GM21717 (cell line): Measurements from ENCODE around the gene MACROD2.
"Not testable (repeated sequence)": the region's sequence is repeated elsewhere in the genome, so short reads cannot be mapped to it uniquely, and the experiment has no call there.

ENCODE experiments used
- ATAC-seq: cut with Tn5 transposase; IDR thresholded peaks from one replicate; pipeline ENCODE4 v1.9.1; 2021; ENCODE audit warnings: mild to moderate bottlenecking, moderate library complexity; ENCODE audit not compliant: unreplicated experiment

The MACROD2 gene

DNA sequence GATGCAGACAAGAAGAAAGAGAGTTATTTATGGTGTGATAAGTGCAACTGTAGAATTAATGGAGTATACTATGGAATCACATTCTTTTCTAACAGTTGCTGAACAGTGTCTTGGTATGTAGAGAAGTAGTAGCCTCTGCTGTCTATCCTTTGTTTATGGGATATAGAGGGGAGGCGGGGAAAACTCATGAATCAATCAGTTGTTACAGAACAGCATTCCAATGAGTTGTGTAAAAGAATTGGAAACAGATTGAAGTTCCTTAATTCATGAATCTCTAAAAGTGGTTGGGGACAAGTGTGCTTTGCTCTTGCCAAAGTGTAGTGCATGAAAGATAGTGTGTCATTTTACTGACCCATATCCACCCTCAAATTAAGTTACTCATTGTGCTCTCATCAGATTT, 264.4 kb downstream of the MACROD2 start:
- ATAC-seq, result no peak

DNA sequence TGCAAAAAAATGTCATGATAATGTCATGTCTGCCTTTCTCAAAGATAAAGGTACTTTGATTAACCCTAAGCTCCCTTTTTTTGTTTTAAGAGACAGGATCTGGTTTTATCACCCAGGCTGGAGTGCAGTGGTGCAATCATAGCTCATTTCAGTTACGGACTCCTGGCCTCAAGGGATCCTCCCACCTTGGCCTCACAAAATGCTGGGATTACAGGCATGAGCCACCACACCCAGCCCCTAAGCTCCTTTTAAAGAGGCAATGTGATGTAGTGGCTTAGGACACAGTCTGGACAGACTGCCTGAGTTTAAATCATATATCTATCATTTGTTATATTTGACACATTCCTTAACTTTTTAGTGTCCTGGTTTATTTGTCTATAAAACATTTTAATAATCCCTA, 265.1 kb downstream of the MACROD2 start:
- no peak for ATAC-seq

DNA sequence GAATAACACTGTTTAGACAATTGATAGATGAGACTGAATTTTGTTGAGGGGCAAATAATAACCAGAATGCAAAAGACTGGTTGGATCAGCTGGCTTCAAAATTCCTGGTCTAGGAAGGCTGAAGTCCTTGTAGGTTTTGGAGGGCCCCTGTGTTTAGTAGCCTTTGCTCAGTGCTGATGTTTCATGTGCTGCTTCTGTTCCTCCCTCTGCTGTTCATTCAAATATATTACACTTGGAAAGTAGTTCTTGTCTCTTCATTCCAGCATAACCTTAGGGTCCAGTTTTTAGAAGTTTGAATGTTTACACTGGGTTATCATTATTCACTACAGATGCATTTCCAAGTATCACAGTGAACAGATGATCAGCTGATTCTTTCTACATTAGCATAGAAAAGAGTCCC, 269.6 kb downstream of the MACROD2 start:
- no peak for ATAC-seq

DNA sequence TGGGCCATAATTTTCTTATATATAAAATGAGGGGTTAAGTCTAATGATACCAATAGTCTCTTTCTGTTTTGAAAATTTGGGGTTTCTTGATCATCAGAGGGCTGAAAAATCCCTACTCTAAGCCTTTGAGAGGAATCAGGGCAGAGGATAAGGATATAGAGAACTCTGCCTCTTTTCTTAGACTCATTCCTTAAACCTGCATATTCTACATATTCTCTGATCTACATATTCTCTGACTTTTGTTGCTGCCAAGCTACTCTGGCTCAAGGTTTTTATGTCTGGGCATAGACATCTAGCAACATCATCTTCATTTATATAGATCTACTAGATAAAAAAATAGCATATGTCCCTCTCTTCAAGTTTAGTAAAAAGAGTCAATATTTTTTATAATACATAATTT, 270.9 kb downstream of the MACROD2 start:
- ATAC-seq, result no peak

DNA sequence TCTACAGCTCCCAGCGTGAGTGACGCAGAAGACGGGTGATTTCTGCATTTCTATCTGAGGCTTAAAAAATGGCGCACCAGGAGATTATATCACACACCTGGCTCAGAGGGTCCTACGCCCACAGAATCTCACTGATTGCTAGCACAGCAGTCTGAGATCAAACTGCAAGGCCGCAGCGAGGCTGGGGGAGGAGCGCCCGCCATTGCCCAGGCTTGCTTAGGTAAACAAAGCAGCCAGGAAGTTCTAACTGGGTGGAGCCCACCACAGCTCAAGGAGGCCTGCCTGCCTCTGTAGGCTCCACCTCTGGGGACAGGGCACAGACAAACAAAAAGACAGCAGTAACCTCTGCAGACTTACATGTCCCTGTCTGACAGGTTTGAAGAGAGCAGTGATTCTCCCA, 275.4 kb downstream of the MACROD2 start:
- not testable (repeated sequence) for ATAC-seq

DNA sequence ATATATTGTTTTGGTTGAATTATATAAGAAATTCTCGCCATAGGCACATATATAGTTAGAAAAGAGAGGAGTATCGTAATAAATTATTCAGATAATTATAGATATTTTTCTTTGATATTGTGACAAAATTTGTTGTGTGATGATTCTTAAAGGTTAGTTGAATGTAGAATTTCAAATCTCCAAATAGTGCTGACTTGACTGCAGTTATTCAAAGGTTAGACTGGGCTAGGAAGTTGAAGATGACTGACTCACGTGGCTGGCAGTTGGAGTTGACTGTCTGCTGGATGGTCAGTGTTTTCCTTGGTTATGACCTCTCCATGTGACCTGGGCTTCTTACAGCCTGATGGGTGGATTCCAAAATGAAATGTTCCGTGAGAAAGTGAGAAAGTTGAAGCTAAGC, 286.8 kb downstream of the MACROD2 start:
- no peak for ATAC-seq

DNA sequence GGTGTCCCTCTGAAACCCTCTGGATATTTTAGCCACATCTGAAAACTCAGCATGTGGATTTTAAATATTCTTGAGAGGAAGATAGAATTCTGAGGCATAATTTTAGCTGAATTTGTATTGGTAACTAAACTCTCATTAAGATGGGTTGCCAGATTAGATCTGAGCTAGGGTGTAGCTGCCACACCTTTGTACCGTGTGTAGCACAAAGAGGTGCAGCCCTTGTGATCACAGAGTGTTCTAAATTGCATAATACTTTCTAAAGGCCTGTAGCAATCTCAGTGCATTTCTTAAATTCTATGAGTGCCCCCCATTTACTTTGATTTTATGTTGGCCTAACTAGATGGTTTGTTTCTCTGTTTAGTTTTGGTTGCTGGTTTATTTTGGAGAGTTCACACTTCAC, 289.1 kb downstream of the MACROD2 start:
- ATAC-seq, result no peak

DNA sequence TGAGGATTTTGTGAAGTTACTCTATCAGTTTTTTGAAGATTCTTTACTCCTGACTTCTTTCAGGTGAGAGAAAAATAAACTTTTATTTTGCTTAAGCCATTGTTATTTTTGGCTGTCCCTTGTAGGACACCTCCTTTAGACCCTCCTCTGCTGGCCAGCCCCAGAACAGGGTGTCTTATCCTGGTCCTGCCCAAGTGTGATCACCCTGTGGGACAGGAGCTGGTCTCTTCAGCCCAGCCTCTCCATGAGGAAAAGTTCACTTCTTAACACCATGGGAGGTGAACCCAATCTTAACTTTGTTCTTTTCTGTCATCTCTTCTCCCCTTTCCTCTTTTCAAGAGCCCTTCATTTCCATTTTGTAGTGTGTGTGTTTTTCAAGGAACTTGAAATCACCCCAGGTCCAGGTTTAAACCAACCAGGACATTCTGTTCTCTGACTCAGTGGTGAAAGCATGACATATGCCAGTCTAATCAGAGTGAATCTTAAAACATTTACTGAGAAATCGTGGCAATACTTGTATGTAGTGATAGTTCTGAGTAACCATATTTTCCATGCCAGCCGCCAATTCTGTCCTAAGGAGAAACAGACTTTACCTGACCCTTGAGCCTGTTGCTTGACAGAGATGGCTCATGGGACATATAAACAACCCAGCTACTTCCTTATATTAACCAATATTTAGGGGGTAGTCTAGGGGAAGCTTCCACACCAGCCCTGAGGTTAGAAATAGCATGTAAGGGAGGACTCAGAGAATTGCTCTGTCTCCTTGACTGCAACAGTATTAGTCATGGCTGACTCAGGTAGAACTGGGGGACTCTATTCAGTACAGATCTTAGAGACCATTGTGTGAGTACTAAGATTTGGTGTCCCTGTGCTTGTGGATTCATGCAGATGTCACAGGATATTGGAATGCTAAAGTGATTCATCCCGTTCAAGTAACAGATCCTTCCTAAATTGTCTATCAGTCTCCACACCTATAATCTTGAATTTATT, 293.3 kb downstream of the MACROD2 start:
- ATAC-seq, result no peak

DNA sequence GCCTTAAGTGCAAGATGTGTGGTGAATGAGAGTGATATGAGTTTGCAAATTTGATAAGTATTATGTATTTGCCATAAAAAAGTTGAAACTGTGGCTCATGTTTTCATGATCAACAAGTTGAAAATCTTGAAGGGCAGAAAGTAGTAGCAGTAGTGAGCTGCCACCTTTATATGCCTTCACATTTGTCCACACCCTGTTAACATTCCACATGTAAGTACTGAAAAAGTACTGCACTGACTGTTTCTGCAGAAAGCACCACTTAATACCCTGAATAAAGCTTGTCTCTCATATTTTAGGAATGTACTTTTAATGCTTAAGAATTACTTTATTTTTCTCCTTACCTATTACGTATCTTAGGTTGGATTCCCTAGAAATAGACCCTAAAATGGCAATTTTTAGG, 296.2 kb downstream of the MACROD2 start:
- ATAC-seq, result no peak

DNA sequence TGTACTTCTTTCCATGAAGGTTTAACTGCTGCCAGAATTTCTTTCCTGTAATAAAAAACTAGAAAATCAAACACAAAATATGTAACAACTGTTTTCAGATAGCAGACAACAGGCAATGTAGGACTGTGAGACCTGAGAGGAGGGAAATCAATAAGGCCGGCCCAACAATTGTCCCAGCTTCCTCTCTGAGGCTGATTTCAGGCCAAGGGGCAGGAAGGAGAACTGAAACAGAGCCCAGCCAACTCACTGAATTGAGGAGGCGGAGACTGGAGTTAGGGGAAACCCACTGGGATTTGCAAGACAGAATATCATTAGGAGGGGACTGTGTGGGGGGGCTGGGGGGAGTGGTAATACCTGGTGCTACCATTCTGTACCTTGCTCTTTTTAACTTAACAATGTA, 299.9 kb downstream of the MACROD2 start:
- no peak for ATAC-seq

DNA sequence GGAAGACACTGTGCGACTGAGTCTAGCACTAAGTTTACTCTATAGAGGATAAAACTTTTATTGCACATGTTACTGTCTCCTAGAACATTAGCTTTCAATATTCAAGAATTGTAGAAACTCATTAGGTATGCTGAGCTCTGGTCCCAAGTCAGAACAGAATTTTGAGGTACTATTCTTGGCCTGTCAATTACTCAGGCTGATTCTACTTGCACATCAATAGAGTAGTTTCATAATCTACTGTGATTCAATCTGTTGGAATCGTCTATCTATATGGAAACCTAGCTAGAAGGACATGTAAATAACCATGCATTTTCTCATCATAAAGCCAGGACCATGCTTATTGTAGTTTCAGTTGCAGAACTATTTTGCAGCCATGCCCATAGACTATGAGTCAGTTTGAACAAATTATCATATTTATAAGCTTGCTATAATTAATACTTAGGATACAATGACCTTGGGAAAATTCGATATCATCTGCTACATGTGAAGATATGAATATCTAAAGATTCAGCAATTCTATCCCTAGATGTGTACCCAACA, 300.5 kb downstream of the MACROD2 start:
- no peak for ATAC-seq

DNA sequence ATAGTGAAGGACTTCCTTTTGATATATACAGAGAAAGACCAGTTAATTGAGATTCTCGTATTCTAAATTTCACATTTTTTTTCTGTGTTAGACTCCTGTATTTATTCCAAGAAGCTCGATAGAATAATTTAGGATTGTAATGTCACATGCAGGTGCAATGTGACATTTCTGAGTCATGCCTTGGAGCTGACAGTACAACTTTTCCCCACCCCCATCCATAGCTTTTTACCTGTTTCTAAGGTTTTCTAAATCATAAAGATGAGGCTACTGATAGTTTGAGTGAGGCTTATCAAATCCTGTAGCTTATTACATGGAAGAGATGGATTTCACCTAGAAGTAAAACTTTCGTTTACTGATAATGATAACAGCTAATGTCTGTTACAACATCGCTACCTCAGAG, 304.5 kb downstream of the MACROD2 start:
- ATAC-seq, result no peak

DNA sequence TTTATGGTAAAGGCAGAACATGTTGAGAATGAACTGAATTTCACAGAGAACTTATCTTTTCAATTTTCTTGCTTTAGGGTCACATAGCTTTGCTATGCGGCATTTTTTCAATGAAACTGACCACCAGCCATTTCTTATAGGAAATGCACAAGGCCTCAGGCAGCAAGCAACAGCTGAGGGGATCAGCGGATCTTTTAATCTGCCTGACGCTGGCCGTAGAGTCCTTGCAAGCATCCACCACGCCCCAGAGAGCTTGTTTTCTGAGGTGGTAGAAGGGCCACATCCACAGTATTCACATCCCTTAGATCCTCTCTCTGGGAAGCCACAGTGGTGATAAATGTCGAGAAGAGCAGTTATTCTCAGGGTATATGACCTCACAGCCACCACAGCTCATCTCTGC, 307.8 kb downstream of the MACROD2 start:
- ATAC-seq, result no peak

DNA sequence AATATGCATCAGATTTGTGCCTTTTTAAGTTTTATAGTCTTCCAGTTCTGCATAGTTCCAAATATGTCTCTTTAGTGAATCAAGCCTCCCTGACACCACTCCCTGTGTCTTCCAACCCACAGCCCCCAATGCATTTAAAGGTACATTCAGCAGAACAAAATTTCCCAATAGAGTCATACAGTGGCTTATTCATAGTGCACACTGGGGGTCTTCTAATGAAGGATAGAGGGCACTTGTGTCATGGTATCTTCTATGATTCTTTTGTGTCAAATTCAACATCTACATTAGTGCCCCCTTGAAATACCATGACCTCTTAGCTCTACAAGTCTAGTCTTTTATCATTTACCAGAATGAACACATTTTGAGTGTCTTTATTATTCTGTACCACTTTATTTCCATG, 308.3 kb downstream of the MACROD2 start:
- no peak for ATAC-seq

DNA sequence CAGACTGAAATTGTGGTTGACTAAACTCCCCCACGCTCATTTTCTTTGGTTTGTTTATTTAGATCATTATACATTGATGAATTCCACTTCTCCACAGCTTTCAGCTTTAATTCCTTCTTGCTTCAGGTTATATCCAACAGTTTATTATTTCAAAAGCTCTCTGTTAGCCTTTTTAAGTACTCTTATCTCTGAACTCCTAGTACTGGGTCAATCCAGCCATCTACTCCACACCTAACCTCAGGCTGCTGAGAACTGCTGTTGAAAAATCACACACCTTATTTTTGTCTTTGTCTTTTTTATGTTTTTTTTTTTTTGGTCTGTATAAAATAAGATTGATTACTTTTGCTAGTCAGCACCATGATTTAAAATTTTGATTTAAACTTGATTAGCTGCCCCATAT, 309.2 kb downstream of the MACROD2 start:
- no peak for ATAC-seq

DNA sequence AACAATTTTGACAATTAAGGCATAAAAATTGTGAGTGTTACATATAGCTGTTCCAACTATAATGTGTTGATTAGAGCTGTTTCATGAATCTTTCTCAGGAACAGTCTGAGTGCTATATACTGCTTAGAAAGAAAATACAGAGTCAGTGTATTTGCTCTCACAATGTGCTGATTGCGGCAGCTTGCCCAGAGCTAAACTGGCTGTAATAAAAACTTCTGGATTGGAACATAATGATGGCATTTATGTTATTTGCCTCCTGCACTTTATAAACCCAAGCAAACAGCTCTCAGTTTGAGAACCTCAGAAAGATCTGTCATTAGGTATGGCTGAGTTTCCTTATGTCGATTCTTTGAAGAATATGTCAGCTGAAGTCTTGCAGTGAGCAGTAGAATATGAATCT, 312.6 kb downstream of the MACROD2 start:
- ATAC-seq, result no peak

DNA sequence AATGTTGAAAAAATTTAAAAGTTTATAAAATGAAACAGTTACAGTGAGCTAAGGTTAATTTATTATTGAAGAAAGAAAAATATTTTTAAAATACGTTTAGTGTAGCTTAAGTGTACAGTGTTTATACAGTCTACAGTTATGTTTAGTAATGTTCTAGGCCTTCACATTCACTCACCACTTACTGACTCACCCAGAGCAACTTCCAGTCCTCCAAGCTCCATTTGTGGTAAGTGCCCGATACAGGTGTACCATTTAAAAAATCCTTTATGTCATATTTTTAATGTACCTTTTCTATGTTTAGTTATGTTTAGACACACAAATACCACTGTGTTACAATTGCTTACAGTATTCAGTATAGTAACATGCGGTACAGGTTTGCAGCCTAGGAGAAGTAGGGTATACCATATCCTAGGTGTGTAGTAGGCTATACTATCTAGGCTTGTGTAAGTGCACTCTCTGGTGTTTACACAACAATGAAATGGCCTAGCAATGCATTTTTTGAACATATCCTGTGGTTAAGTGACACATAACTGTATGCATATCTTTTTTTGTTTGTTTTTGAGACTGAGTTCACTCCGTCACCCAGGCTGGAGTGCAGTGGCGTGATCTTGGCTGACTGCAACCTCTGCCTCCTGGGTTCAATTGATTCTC, 315.8 kb downstream of the MACROD2 start:
- ATAC-seq, result no peak

DNA sequence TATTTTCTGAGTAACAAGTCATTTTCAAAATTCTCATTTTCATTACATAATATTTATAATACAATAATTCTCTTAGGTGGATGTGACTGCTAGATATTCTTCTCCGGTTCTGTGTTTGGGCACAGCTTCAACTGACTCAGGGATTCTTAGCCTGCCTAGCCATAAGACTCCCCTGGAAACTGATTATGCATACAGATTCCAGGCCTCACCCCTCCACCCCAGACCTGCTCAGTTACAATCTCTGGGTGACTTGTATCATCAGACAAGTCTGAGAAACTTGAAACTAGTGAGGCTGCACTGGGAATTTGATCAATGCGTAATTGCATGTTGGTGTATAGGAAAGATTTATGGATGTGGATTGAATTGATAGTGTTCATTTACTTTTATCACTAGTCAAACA, 316.7 kb downstream of the MACROD2 start:
- no peak for ATAC-seq

DNA sequence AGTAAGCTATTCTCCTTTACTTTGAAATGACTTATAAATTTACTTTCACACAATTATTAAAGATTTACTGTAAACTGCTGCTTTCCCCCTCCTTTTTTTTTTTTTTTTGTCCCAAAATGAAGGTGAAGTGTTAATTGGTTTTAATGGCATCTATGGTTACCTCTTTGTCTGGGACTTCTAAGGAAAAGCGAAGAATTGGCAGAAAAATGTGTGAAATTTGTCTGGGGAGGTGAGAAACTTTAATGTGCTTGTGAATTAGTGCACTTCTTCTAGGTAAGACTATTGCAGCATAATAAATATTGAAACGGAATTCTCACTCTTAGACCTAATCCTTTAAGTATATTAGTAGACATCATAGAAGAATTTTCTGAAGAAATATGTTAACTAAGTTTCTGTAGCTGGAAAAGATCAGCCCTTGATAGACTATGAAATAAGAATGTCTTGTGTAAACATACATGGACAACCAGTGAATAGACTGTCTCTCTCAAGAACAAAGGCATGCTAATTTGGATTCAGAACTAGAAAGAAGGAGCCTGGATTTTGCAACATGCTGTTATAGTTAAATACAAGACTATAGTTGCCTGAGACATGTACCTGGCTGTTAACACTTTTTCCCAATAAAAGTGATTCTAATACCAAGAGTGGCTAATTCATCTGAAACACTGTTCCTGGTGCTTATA, 318.2 kb downstream of the MACROD2 start:
- no peak for ATAC-seq

DNA sequence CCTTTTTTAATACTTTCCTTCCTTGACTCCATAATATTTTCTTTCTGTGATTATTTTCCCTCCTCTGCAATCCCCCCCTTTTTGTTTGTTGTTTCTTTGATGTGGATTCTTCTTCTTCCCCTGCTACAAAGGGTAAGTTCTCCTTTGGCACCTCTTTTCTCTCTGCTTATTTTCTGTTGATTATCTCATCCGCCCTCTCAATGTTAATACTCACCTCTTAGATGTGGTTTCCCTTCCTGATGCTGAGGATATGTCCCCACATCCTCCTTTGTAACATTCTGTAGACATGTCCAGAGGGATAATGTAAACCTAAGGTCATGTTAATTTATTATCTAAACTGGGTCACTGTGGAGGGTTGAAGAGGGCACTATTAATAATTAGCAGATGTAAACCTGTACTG, 324.4 kb downstream of the MACROD2 start:
- no peak for ATAC-seq

DNA sequence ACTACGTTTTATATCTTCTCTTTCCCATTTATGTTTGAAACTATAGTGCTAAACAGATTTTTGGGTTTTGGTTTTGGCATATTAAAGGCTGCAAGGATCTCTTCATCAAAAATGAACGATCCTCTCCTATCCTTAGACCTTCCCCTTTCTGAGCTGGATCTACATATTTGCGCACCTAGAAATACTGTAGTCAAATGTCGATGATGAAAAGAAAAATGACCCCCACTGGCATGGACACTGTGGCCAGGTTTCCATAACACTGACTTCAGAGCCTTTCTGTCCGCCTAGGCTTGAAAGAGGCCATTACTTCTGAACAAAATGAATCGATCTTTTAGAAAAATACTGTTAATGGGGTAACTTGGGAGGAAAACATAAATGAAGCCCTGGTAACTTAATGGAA, 336.3 kb downstream of the MACROD2 start:
- ATAC-seq, result no peak

DNA sequence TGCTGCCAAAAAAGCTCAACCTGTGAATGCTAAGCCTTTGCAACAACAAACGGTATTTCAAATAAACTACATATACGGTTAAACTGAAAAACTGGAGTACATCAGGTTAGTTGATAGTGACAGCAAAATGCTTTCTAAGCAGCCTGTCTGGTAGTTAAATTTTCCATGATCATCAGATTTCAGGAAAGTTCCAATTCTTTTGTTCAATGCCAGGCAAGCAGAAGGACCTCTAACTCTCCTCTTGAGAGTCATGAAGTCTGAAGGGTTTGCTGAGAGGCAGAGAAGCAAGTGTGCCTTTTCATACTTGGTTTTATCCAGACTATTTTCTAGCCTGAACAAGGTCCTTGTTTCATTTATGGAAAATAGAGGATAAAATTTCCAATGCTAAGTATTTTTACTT, 337.6 kb downstream of the MACROD2 start:
- ATAC-seq, result no peak
